ENCODE measurements around the gene PDCD1LG2.

DNA sequence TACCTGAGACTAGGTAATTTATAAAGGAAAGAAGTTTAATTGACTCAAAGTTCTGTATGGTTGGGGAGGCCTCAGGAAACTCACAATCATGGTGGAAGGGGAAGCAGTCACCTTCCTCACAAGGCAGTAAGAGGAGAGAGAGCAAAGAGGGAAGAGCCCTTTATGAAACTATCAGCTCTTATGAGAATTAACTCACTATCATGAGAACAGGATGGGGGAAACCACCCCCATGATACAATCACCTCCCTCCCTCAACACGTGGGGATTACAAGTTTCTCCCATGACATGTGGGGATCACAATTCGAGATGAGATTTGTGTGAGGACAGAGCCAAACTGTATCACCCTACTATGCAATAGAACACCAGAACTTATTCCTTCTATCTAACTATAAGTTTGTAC lies 32.1 kb upstream of the PDCD1LG2 start:
- TF ChIP-seq, protein P1, sequence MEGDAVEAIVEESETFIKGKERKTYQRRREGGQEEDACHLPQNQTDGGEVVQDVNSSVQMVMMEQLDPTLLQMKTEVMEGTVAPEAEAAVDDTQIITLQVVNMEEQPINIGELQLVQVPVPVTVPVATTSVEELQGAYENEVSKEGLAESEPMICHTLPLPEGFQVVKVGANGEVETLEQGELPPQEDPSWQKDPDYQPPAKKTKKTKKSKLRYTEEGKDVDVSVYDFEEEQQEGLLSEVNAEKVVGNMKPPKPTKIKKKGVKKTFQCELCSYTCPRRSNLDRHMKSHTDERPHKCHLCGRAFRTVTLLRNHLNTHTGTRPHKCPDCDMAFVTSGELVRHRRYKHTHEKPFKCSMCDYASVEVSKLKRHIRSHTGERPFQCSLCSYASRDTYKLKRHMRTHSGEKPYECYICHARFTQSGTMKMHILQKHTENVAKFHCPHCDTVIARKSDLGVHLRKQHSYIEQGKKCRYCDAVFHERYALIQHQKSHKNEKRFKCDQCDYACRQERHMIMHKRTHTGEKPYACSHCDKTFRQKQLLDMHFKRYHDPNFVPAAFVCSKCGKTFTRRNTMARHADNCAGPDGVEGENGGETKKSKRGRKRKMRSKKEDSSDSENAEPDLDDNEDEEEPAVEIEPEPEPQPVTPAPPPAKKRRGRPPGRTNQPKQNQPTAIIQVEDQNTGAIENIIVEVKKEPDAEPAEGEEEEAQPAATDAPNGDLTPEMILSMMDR (IDR thresholded peaks at IDR 0.05): no peak
- TF ChIP-seq EP300 (IDR thresholded peaks at IDR 0.05) (no peak), POLR2A (IDR thresholded peaks at IDR 0.05) (no peak)
